DMS53 treated with DMSO at 0.1 percent for 48 hours (cell line): ENCODE data around the gene PRKCZ.
"Not testable (repeated sequence)": the region's sequence is repeated elsewhere in the genome, so short reads cannot be mapped to it uniquely, and the experiment has no call there.

ENCODE experiments used
- DNase-seq: peaks from one replicate; lab custom pipeline; 2025; ENCODE audit not compliant: unreplicated experiment; lab: John Stamatoyannopoulos, UW

PRKCZ gene

GRCh38 chr1:2084306-2084705, 34.1 kb downstream of the PRKCZ start:
- no peak for DNase-seq

GRCh38 chr1:2085080-2085479, 34.9 kb downstream of the PRKCZ start:
- DNase-seq, result no peak

DNA sequence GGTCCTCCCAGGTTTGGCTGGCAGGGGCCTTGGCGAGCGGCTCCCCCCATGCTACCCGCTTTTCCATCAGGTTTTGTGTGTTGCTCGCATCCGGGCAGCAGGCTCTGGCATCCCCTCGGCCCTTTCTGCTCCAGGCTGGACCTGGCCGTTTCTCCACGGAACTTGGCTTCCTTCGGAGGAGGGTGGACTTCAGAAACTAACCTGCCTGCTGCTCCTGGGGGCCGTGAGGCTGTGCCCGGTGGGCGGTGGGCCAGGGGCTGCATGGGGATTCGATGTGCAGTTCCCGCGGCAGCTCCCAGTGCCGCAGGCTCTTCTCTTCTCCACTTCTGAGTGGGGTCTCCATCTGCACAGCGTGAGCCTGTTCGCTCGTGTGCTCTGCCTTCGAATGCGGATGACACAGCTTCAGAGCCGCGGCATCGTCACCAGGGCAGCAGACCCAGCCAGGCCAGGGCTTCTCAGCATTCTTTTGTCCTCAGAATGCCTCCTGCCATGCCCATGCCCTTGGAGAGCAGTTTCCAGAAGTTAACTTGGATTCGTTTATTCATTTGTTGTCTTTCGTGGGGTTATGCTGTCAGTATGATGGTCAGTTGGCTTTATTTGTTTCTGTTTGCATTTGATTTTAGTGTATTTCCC, 36.4 kb downstream of the PRKCZ start:
- DNase-seq, result no peak

GRCh38 chr1:2087766-2088165, 37.6 kb downstream of the PRKCZ start:
- DNase-seq, result no peak

GRCh38 chr1:2088458-2088857, 38.2 kb downstream of the PRKCZ start:
- DNase-seq, result no peak

DNA sequence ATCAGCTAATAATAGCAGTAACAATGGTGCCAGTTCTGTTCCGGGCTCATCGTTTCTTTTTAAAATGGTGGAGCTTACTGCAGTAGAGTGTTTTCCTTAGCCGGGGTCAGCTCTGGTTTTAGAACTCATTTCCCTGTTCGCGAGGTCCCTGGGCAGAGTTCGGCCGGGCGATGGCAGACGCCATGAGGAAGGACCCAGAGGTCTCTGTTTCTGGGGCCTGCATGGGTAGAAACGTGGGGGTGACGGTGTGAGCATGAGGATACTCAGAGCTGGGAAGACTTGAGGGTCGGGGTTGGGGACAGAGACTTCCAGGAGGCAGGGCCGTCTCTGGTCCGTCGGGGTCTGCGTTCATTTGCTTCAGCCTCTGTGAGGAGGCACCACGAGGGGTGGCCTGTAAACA, 38.8 kb downstream of the PRKCZ start:
- no peak for DNase-seq

- DNase-seq, result no peak
Measured at GRCh38 chr1:2090216-2090890, 40.1 kb downstream of the PRKCZ start.

- no peak for DNase-seq
Measured at GRCh38 chr1:2091611-2092604, 41.7 kb downstream of the PRKCZ start.

- no peak for DNase-seq
Measured at GRCh38 chr1:2093055-2093454, 42.8 kb downstream of the PRKCZ start.

DNA sequence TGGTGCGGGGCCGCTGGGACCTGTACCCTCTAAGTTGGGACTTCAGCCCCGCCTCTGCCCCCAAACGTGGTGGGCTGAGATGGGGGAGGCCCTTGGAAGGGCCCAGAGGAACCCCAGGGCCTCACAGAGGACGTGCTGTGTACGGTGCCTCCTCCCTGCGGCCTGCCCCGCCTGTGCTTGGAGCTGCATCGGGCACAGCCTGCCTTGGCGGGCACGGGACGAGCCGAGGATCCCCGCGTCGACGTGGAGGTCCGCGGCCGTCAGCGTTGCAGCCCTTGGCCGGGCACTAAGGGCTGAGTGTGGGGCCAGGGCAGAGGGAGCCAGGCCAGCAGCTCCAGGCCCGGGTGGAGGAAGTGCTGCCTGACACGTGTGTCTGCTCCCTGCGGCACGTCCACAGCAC, 43.4 kb downstream of the PRKCZ start:
- no peak for DNase-seq

DNA sequence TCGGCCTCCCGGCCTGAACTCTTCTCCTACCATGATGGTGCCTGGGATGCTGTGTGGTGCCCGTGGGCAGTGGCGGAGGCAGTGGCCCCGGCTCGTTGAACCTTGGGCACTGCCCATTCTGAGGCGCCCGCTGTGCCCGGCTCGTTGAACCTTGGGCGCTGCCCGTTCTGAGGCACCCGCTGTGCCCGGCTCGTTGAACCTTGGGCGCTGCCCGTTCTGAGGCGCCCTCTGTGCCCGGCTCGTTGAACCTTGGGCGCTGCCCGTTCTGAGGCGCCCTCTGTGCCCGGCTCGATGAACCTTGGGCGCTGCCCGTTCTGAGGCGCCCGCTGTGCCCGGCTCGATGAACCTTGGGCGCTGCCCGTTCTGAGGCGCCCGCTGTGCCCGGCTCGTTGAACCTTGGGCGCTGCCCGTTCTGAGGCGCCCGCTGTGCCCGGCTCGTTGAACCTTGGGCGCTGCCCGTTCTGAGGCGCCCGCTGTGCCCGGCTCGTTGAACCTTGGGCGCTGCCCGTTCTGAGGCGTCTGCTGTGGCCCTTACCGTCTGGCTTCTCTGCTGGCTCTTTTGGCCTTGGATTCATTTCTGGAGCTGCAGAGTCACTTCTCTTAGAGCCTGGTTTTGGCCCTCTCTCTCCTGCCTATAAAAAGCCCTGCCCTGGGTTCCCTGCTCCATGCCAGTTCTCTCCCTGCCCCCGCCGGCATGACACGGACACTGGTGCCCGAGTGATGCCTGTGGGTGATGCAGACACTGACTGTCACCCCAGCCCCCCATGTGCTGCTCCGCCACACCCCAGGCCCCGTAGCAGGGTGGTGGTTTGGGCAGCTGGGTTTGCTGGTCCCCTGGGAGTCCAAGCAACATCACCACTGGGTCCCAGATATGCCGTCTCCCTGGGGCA, 44.3 kb downstream of the PRKCZ start:
- not testable (repeated sequence) for DNase-seq

DNA sequence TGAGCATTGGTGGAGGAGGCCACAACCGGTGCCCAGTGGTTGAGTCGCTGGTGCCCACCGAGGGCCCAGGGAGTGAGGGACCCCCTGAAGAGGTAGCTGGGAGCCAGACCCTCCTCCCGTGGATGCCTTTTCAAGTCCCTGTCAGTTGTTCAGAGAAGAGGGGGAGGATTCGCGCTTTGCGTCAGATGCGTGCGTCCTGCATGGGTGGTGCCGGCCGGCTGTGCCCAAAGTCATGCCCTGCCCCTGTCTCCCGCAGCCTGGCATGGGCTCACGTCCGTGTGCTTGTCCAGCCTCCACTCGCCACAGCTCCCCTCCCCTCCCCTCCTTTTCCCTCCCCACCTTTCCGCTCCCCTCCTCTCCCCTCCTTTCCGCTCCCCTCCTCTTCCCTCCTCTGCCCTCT, 45.2 kb downstream of the PRKCZ start:
- no peak for DNase-seq

GRCh38 chr1:2095981-2096736, 45.9 kb downstream of the PRKCZ start:
- no peak for DNase-seq

DNA sequence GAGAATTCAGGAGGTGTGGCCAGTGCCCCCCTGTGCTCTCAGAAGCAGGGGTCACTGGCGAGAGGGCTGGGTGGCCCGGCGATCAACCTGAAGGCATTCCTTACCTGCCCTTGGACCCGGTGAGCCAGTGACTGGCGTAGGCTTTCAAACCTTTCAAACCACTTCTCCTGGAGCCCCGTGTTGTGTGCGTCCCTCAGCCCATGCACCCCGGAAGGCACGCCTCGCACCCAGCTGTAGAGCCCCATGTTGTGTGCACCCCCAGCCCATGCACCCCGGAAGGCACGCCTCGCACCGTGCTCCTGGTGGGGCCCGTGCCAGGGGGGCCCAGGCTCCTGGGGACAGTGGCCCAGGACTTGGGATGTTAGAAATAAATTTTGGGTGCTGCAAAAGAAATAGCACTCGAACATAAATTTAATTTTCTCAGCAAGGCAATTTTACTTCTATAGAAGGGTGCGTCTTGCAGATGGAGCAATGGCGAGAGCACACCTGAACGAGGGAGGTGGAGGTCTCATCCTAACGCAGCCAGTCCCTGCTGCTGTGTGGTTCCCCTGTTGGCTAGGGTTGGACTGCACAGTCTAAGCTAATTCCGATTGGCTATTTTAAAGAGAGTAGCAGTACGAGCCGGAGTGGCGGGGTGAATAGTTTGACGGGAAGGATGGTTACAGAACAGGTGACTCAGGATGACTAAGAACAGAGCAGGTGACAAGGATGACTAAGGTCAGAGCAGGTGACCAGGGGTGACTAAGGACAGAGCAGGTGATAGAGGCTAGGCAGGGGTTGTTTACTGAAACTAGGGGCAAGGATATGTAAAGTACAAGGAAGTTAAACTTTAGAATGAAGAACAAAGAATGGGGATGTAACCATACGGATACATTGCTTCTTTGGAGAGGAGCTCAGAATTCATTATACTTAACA, 47.4 kb downstream of the PRKCZ start:
- peak; percentile 23 for DNase-seq

- DNase-seq, result no peak
Measured at GRCh38 chr1:2098301-2098698, 48.1 kb downstream of the PRKCZ start.

DNA sequence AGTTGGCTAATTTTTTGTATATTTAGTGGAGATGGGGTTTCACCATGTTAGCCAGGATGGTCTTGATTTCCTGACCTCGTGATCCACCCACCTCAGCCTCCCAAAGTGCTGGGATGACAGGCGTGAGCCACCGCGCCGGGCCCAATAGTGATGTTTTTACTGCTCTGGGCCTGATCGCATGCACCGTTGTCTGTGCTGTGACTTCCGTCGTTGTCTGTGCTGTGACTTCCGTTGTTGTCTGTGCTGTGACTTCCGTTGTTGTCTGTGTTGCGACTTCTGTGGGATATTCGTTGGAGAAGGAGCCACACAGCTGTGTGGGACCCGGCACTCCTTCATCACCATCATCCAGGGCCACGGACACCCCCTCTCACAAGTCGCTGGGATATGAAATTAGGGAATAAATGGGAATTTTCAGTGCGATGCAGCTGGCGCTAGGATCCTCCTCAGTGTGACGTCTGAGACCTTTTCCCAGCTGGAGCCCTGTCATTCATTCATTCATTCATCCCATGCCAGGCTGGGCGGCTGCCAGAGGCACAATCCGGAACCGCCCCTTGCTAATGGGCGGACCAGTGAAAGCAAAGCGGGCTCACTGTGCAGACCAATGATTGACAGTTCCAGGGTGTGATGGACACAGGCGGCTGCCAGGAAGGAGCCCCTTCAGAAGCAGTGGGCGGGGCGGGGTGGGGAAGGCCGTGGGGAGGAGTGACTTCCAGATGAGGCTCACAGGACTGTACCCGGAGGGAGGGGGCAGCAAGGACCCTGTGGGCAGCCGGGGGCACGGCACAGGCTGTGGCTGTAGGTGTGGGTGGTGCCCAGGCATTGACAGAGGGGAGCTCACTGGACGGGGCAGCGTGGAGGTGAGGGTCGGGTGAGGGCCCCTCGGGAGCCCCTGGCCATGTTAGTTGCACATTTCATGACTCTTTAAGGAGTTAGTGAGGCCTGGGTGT, 48.9 kb downstream of the PRKCZ start:
- DNase-seq, result no peak

- no peak for DNase-seq
Measured at GRCh38 chr1:2099886-2100779, 49.9 kb downstream of the PRKCZ start.
